AG09319 (cell line): Measurements from ENCODE around the gene HID1.

Source experiments
- DNase-seq: peaks from one replicate; pipeline ENCODE4 v3.0.0-alpha.2; 2010; ENCODE audit warnings: low read depth; ENCODE audit errors: extremely low read depth
- CTCF ChIP-seq: IDR thresholded peaks from 2 replicates; pipeline ENCODE4 v1.5.1; 2011; ENCODE audit warnings: low read depth, mild to moderate bottlenecking, inconsistent platforms, low read length, moderate library complexity

HID1 gene

GRCh38 chr17:74903034-74903433 is 69.5 kb downstream of the HID1 start:
- DNase-seq = no peak
- no peak for TF ChIP-seq CTCF

GRCh38 chr17:74901353-74902135 is 71.0 kb downstream of the HID1 start:
- TF ChIP-seq CTCF = no peak
- DNase-seq = no peak
